AG04450 (cell line): ENCODE results near the gene SCARF1. TPM values are rescaled to one million over a fixed set of nuclear protein-coding genes. Genes with fewer than 3 reads are reported as not detected.

Source experiments
- CTCF ChIA-PET: fragments of 300-600, 350-600 bp; formaldehyde crosslinking; extraction: SDS; loops from one replicate; lab custom pipeline; 2022; ENCODE audit warnings: antibody characterized with exemption, inconsistent platforms; lab: Charles Lee
- POLR2A ChIA-PET: fragments of 350-600 bp; formaldehyde crosslinking; extraction: SDS; loops from one replicate; lab custom pipeline; 2021; ENCODE audit warnings: antibody characterized with exemption, inconsistent platforms; lab: Yijun Ruan, JAX
- DNase-seq: peaks from one replicate; pipeline ENCODE4 v3.0.0-alpha.2; 2011; ENCODE audit warnings: low read depth, low spot score
- H3K27ac ChIP-seq: one replicate; pipeline ENCODE4 v1.5.1; 2012; ENCODE audit warnings: low read depth, low read length, control low read depth
- H3K27me3 ChIP-seq: one replicate; pipeline ENCODE4 v1.6.0; 2012; ENCODE audit warnings: low read length; ENCODE audit not compliant: control insufficient read depth, insufficient read depth
- H3K4me3 ChIP-seq: 2 replicates; pipeline ENCODE4 v1.5.1; 2011; ENCODE audit warnings: mild to moderate bottlenecking, low read depth, low read length, control low read depth
- H3K9me3 ChIP-seq: 2 replicates; pipeline ENCODE4 v1.5.1; 2012; ENCODE audit warnings: low read length; ENCODE audit not compliant: control insufficient read depth, insufficient read depth
- CTCF ChIP-seq: IDR thresholded peaks from 2 replicates; pipeline ENCODE4 v1.5.1; 2011; ENCODE audit warnings: low read depth, low read length, control low read depth, inconsistent platforms
- polyA plus RNA-seq: library from polyadenylated mRNA; depleted of rRNA; stranded (reverse); fragments of >200 nt; gene quantifications from 2 replicates; pipeline ENCODE4 v1.2.3, GENCODE V29; 2011

The SCARF1 gene
- polyA plus RNA-seq, 1 experiment = 0.20 TPM

GRCh38 chr17:1639549-1640180, 5.9 kb downstream of the SCARF1 start:
- ChIA-PET POLR2A (no interaction called here), CTCF (interaction anchor here (1.6 kb wide), 1 partner anchor 9 kb away, joined by 5 read pairs; no protein-coding TSS in a partner anchor)
- no peaks in the 10 kb centered on the region for H3K27me3 ChIP-seq
- H3K4me3 ChIP-seq = no peak overlapping the region
- H3K27ac ChIP-seq = no peak overlapping the region
- peaks cover 8% of the 10 kb centered on the region; the same call in 1 of the 2 replicates for H3K9me3 ChIP-seq
- DNase-seq = no peak
- TF ChIP-seq CTCF = no peak

GRCh38 chr17:1638624-1639300, 6.8 kb downstream of the SCARF1 start:
- ChIA-PET POLR2A (no interaction called here), CTCF (interaction anchor here (1.6 kb wide), 1 partner anchor 8 kb away, joined by 5 read pairs; no protein-coding TSS in a partner anchor)
- Histone ChIP-seq H3K27me3 (no peaks in the 10 kb centered on the region), H3K4me3 (no peak overlapping the region), H3K27ac (no peak overlapping the region), H3K9me3 (peaks cover 8% of the 10 kb centered on the region; the same call in 1 of the 2 replicates)
- DNase-seq = no peak
- TF ChIP-seq CTCF = no peak

- CTCF ChIA-PET = no interaction called here
- H3K4me3 ChIP-seq = no peak overlapping the region
- no peak for TF ChIP-seq CTCF
- no peaks in the 10 kb centered on the region for H3K27me3 ChIP-seq
- DNase-seq = no peak
- peaks cover 8% of the 10 kb centered on the region; the same call in 1 of the 2 replicates for H3K9me3 ChIP-seq
- no peak overlapping the region for H3K27ac ChIP-seq
- POLR2A ChIA-PET = no interaction called here
Observed at GRCh38 chr17:1638171-1638590, 7.4 kb downstream of the SCARF1 start.

GRCh38 chr17:1636732-1637285, 8.7 kb downstream of the SCARF1 start:
- H3K27ac ChIP-seq = no peak overlapping the region

More at GRCh38 chr17:1636732-1637285, 8.7 kb downstream of the SCARF1 start:
- H3K9me3 ChIP-seq = peaks cover 4% of the 10 kb centered on the region; the same call in 1 of the 2 replicates
- TF ChIP-seq CTCF = no peak
- POLR2A ChIA-PET = no interaction called here
- DNase-seq = no peak
- H3K4me3 ChIP-seq = no peak overlapping the region
- CTCF ChIA-PET = interaction anchor here (0.6 to 1.5 kb wide), 2 partner anchors 63 to 83 kb away, joined by 3 read pairs; no protein-coding TSS in a partner anchor
- no peaks in the 10 kb centered on the region for H3K27me3 ChIP-seq
